HCT116 (cell line): Measurements from ENCODE around the gene CDH13. TPM values are rescaled to one million over a fixed set of nuclear protein-coding genes. Genes with fewer than 3 reads are reported as not detected.

Experiments used
- ATAC-seq: fragments of 200-7000 bp; cut with Tn5 transposase; 2 replicates; pipeline ENCODE4 v1.9.1; 2020; ENCODE audit warnings: mild to moderate bottlenecking, moderate library complexity
- BruUV-seq: library from RNA; stranded (reverse); fragments of 400-500 nt; replicated peaks from 2 replicates; lab custom pipeline; 2021; lab: Mats Ljungman, UMichigan
- CTCF ChIA-PET: fragments of 300-600 bp; sonication (Branson Sonifier 250); formaldehyde crosslinking; loops from one replicate; lab custom pipeline; 2021; ENCODE audit warnings: antibody characterized with exemption; lab: Charles Lee
- POLR2A ChIA-PET: fragments of 300-600, 350-600 bp; sonication (Branson Sonifier 250); formaldehyde crosslinking; loops from one replicate; lab custom pipeline; 2021; ENCODE audit warnings: antibody characterized with exemption; lab: Charles Lee
- RAD21 ChIA-PET, 2 experiments: fragments of 300-600 bp; sonication (Branson Sonifier 250); formaldehyde crosslinking; loops; one replicate each; lab custom pipeline; 2023; ENCODE audit warnings: low total read pairs in 2 of 2; ENCODE audit not compliant: uncharacterized antibody in 2 of 2, unreplicated experiment in 2 of 2, low non-redundant PET in 1 of 2; lab: Charles Lee
- DNase-seq: peaks from one replicate; pipeline ENCODE4 v3.0.0-alpha.2; 2010; ENCODE audit warnings: low read depth, low spot score
- H2AFZ ChIP-seq: fragments of 200-600 bp; shearing (Covaris generic), sonication (generic); 2 replicates; pipeline ENCODE4 v1.6.1; 2017; ENCODE audit warnings: low read depth, mixed run types, mixed read lengths, antibody characterized with exemption, low read length; ENCODE audit not compliant: poor library complexity, severe bottlenecking
- H3K27ac ChIP-seq: 2 replicates; pipeline ENCODE4 v1.5.1; 2012; ENCODE audit warnings: low read depth, low read length
- H3K27me3 ChIP-seq: fragments of 200-600 bp; sonication (generic); 2 replicates; pipeline ENCODE4 v1.6.1; 2016; ENCODE audit warnings: mixed run types, low read length, mixed read lengths; ENCODE audit not compliant: insufficient read depth
- H3K36me3 ChIP-seq, 2 experiments: fragments of 200-500 bp in 1 of 2; fragments of 200-600 bp in 1 of 2; sonication (Bioruptor generic) in 1 of 2; sonication (generic) in 1 of 2; 2 replicates each; pipeline versions ENCODE4 v1.5.1 to v1.6.1; 2014 to 2016; ENCODE audit warnings: low read length in 2 of 2, inconsistent platforms in 1 of 2, mixed read lengths in 1 of 2, mixed run types in 1 of 2; ENCODE audit not compliant: insufficient read depth in 2 of 2, control insufficient read depth in 1 of 2
- H3K4me1 ChIP-seq, 2 experiments: fragments of 200-600 bp in 1 of 2; sonication (generic) in 1 of 2; 2 replicates each; pipeline versions ENCODE4 v1.5.1 to v1.6.1; 2012 to 2017; ENCODE audit warnings: low read length in 2 of 2, inconsistent platforms in 1 of 2, mild to moderate bottlenecking in 1 of 2, mixed read lengths in 1 of 2, mixed run types in 1 of 2, moderate library complexity in 1 of 2; ENCODE audit not compliant: insufficient read depth in 2 of 2, control insufficient read depth in 1 of 2
- H3K4me2 ChIP-seq: fragments of 200-600 bp; sonication (generic); 2 replicates; pipeline ENCODE4 v1.6.1; 2017; ENCODE audit warnings: mixed run types, low read length, mixed read lengths
- H3K4me3 ChIP-seq, 2 experiments: fragments of 200-600 bp in 1 of 2; sonication (generic) in 1 of 2; replicated peaks in 1 of 2; 2 replicates each; pipeline ENCODE4 v1.5.1; 2011 to 2016; ENCODE audit warnings: low read length in 2 of 2, control low read depth in 1 of 2, low read depth in 1 of 2, mild to moderate bottlenecking in 1 of 2, mixed read lengths in 1 of 2, mixed run types in 1 of 2
- H3K79me2 ChIP-seq: fragments of 200-600 bp; sonication (generic); 2 replicates; pipeline ENCODE4 v1.6.1; 2017; ENCODE audit warnings: mild to moderate bottlenecking, mixed run types, low read length, moderate library complexity, mixed read lengths; ENCODE audit not compliant: insufficient read depth
- H3K9ac ChIP-seq: fragments of 200-600 bp; sonication (generic); 2 replicates; pipeline ENCODE4 v1.6.1; 2016; ENCODE audit warnings: low read length, mixed read lengths
- H3K9me2 ChIP-seq: fragments of 200-600 bp; sonication (generic), shearing (Covaris generic); 2 replicates; pipeline ENCODE4 v1.6.1; 2017; ENCODE audit warnings: mixed run types, mild to moderate bottlenecking, moderate library complexity; ENCODE audit not compliant: insufficient read depth
- H3K9me3 ChIP-seq, 2 experiments: fragments of 200-500 bp in 1 of 2; fragments of 200-600 bp in 1 of 2; sonication (Bioruptor generic) in 1 of 2; sonication (generic) in 1 of 2; 2 replicates each; pipeline ENCODE4 v1.6.1; 2014 to 2017; ENCODE audit warnings: low read length in 2 of 2, mixed read lengths in 2 of 2, inconsistent platforms in 1 of 2, low read depth in 1 of 2, mild to moderate bottlenecking in 1 of 2, mixed run types in 1 of 2, moderate library complexity in 1 of 2; ENCODE audit not compliant: control insufficient read depth in 1 of 2, insufficient read depth in 1 of 2
- H4K20me1 ChIP-seq: fragments of 200-600 bp; sonication (generic), shearing (Covaris generic); 2 replicates; pipeline ENCODE4 v1.6.1; 2017; ENCODE audit warnings: mixed run types, mild to moderate bottlenecking, moderate library complexity; ENCODE audit not compliant: insufficient read depth
- EGR1 ChIP-seq: IDR thresholded peaks from 2 replicates; pipeline ENCODE4 v1.6.1; 2012; ENCODE audit warnings: low read depth
- EZH2 ChIP-seq: fragments of 200-600 bp; sonication (generic); IDR thresholded peaks from 2 replicates; pipeline ENCODE4 v1.6.1; 2017; ENCODE audit warnings: antibody characterized with exemption, mixed run types
- EZH2phosphoT487 ChIP-seq: fragments of 200-600 bp; IDR thresholded peaks from 2 replicates; pipeline ENCODE4 v1.6.1; 2018; ENCODE audit warnings: antibody characterized with exemption, borderline replicate concordance
- FOSL1 ChIP-seq: IDR thresholded peaks from 2 replicates; pipeline ENCODE4 v1.6.1; 2012; ENCODE audit warnings: low read depth
- JUND ChIP-seq: IDR thresholded peaks from 2 replicates; pipeline ENCODE4 v1.6.1; 2012
- POLR2A ChIP-seq: IDR thresholded peaks from 2 replicates; pipeline ENCODE4 v1.7.0; 2011; ENCODE audit warnings: borderline replicate concordance; ENCODE audit not compliant: insufficient read depth, insufficient read length; ENCODE audit errors: extremely low read depth
- SIN3A ChIP-seq: IDR thresholded peaks from 2 replicates; pipeline ENCODE4 v1.6.1; 2012; ENCODE audit warnings: low read depth
- SP1 ChIP-seq: IDR thresholded peaks from 2 replicates; pipeline ENCODE4 v1.6.1; 2012; ENCODE audit warnings: low read depth
- SRF ChIP-seq: IDR thresholded peaks from 2 replicates; pipeline ENCODE4 v1.6.1; 2012; ENCODE audit warnings: low read depth
- TCF7L2 ChIP-seq: IDR thresholded peaks from 2 replicates; pipeline ENCODE4 v1.7.0; 2011; ENCODE audit warnings: borderline replicate concordance, inconsistent platforms; ENCODE audit not compliant: insufficient read depth, insufficient read length; ENCODE audit errors: extremely low read depth
- YY1 ChIP-seq: IDR thresholded peaks from 2 replicates; pipeline ENCODE4 v1.6.1; 2011; ENCODE audit warnings: low read length, low read depth, moderate library complexity, mild to moderate bottlenecking; ENCODE audit not compliant: insufficient replicate concordance; ENCODE audit errors: extremely low read depth
- ZFX ChIP-seq: fragments of 450-650 bp; IDR thresholded peaks from 2 replicates; pipeline ENCODE4 v1.6.1; 2017
- intact Hi-C: fragments of 100-400 bp; cut with micrococcal nuclease; formaldehyde crosslinking; loops from 2 replicates; pipeline ENCODE4 v1.10.0; 2022
- total RNA-seq: library from RNA; stranded (reverse); gene quantifications from one replicate; pipeline ENCODE4 v1.2.1, GENCODE V29; 2021; ENCODE audit not compliant: unreplicated experiment
- TF ChIP-seq, protein P1 (sequence below): IDR thresholded peaks from 2 replicates; pipeline ENCODE4 v1.6.1; 2011; ENCODE audit warnings: mild to moderate bottlenecking, low read length, moderate library complexity; ENCODE audit not compliant: insufficient replicate concordance; ENCODE audit errors: extremely low read depth
- TF ChIP-seq, protein P2 (sequence below): IDR thresholded peaks from 2 replicates; pipeline ENCODE4 v1.6.1; 2012; ENCODE audit warnings: low read depth
- TF ChIP-seq, protein P3 (sequence below): IDR thresholded peaks from 2 replicates; pipeline ENCODE4 v1.6.1; 2012
- TF ChIP-seq, protein P4 (sequence below): IDR thresholded peaks from 2 replicates; pipeline ENCODE4 v1.6.1; 2012
- TF ChIP-seq, protein P5 (sequence below), 3 experiments: fragments of 200-600 bp in 1 of 3; sonication (generic) in 1 of 3; IDR thresholded peaks in 2 of 3; conservative IDR thresholded peaks in 1 of 3; 2 replicates each; pipeline ENCODE4 v1.5.1; 2012 to 2017; ENCODE audit warnings: low read depth in 2 of 3, low read length in 2 of 3, antibody characterized with exemption in 1 of 3, borderline replicate concordance in 1 of 3, control low read depth in 1 of 3, mild to moderate bottlenecking in 1 of 3, mixed read lengths in 1 of 3, mixed run types in 1 of 3, moderate library complexity in 1 of 3; ENCODE audit not compliant: insufficient read depth in 1 of 3

Gene CDH13
- total RNA-seq, 1 experiment from 2014 or later, result not detected

DNA sequence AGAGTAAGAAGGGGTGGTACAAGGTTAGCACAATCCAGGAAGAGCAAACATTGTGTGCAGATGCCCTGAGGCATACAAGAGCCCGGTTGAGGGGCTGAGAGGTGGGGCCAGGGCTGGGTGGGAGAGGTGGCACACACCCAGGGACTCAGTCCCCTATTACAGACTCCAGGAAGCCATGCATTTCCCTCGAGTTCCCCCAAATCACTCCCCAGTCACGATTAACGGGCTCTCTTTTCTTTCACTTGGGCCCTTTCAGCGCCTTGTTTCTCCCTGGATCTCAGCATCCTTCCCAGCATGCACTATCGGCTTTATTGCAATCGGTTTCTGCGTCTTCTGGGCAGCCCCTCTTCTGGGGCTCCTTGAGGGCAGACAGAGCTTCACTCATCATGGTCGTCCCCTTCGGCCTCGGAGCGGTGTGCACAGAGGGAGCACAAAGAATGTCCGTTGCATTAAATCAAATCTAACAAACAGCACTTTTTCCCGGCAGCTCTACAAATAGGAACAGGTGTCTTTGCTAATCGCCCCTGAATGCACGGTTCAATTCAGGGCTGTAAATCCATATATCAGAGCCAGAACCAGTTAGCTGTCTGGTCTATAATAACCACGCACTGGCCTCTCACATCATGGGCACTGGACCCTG is 996.4 kb downstream of the CDH13 start:
- no peak overlapping the region for H3K4me3 ChIP-seq
- no peaks in the 10 kb centered on the region for H4K20me1 ChIP-seq
- H2AFZ ChIP-seq, result no peak overlapping the region
- no peak overlapping the region for H3K27ac ChIP-seq
- peaks cover 45% of the 10 kb centered on the region for H3K27me3 ChIP-seq
- H3K9me3 ChIP-seq, result no peaks in the 10 kb centered on the region
- no TSS peak for BruUV-seq
- CTCF ChIA-PET, result no interaction called here
- no peak overlapping the region for H3K9ac ChIP-seq
- ATAC-seq, result no peak
- no peak for DNase-seq
- TF ChIP-seq JUND (no peak), FOSL1 (no peak), SP1 (no peak), EZH2phosphoT487 (no peak), EGR1 (no peak), TCF7L2 (no peak), YY1 (no peak), SIN3A (no peak), POLR2A (no peak), SRF (no peak), ZFX (no peak), EZH2 (no peak)
- TF ChIP-seq, protein P1, sequence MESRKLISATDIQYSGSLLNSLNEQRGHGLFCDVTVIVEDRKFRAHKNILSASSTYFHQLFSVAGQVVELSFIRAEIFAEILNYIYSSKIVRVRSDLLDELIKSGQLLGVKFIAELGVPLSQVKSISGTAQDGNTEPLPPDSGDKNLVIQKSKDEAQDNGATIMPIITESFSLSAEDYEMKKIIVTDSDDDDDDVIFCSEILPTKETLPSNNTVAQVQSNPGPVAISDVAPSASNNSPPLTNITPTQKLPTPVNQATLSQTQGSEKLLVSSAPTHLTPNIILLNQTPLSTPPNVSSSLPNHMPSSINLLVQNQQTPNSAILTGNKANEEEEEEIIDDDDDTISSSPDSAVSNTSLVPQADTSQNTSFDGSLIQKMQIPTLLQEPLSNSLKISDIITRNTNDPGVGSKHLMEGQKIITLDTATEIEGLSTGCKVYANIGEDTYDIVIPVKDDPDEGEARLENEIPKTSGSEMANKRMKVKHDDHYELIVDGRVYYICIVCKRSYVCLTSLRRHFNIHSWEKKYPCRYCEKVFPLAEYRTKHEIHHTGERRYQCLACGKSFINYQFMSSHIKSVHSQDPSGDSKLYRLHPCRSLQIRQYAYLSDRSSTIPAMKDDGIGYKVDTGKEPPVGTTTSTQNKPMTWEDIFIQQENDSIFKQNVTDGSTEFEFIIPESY, result no peak
- TF ChIP-seq, protein P2, sequence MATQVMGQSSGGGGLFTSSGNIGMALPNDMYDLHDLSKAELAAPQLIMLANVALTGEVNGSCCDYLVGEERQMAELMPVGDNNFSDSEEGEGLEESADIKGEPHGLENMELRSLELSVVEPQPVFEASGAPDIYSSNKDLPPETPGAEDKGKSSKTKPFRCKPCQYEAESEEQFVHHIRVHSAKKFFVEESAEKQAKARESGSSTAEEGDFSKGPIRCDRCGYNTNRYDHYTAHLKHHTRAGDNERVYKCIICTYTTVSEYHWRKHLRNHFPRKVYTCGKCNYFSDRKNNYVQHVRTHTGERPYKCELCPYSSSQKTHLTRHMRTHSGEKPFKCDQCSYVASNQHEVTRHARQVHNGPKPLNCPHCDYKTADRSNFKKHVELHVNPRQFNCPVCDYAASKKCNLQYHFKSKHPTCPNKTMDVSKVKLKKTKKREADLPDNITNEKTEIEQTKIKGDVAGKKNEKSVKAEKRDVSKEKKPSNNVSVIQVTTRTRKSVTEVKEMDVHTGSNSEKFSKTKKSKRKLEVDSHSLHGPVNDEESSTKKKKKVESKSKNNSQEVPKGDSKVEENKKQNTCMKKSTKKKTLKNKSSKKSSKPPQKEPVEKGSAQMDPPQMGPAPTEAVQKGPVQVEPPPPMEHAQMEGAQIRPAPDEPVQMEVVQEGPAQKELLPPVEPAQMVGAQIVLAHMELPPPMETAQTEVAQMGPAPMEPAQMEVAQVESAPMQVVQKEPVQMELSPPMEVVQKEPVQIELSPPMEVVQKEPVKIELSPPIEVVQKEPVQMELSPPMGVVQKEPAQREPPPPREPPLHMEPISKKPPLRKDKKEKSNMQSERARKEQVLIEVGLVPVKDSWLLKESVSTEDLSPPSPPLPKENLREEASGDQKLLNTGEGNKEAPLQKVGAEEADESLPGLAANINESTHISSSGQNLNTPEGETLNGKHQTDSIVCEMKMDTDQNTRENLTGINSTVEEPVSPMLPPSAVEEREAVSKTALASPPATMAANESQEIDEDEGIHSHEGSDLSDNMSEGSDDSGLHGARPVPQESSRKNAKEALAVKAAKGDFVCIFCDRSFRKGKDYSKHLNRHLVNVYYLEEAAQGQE, result no peak
- TF ChIP-seq, protein P3, sequence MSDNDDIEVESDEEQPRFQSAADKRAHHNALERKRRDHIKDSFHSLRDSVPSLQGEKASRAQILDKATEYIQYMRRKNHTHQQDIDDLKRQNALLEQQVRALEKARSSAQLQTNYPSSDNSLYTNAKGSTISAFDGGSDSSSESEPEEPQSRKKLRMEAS, result no peak
- TF ChIP-seq, protein P4, sequence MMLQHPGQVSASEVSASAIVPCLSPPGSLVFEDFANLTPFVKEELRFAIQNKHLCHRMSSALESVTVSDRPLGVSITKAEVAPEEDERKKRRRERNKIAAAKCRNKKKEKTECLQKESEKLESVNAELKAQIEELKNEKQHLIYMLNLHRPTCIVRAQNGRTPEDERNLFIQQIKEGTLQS, result no peak
- TF ChIP-seq, protein P5, sequence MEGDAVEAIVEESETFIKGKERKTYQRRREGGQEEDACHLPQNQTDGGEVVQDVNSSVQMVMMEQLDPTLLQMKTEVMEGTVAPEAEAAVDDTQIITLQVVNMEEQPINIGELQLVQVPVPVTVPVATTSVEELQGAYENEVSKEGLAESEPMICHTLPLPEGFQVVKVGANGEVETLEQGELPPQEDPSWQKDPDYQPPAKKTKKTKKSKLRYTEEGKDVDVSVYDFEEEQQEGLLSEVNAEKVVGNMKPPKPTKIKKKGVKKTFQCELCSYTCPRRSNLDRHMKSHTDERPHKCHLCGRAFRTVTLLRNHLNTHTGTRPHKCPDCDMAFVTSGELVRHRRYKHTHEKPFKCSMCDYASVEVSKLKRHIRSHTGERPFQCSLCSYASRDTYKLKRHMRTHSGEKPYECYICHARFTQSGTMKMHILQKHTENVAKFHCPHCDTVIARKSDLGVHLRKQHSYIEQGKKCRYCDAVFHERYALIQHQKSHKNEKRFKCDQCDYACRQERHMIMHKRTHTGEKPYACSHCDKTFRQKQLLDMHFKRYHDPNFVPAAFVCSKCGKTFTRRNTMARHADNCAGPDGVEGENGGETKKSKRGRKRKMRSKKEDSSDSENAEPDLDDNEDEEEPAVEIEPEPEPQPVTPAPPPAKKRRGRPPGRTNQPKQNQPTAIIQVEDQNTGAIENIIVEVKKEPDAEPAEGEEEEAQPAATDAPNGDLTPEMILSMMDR (IDR thresholded peaks at IDR 0.05 in 2 of 3, conservative IDR thresholded peaks at IDR 0.05 in 1 of 3; ENCODE audit: borderline replicate concordance in 1 of 3, insufficient read depth in 1 of 3, low read depth in 2 of 3, low read length in 2 of 3), result no peak
- POLR2A ChIA-PET, result no interaction called here
- intact Hi-C loops, result no loop called here
- no peaks in the 10 kb centered on the region for H3K36me3 ChIP-seq
- no peak overlapping the region for H3K4me2 ChIP-seq
- H3K79me2 ChIP-seq, result no peaks in the 10 kb centered on the region
- no peaks in the 10 kb centered on the region for H3K9me2 ChIP-seq
- RAD21 ChIA-PET, result no interaction called here
- H3K4me1 ChIP-seq, result no peaks in the 10 kb centered on the region
